Central memory CD4-positive, alpha-beta T cell (primary cell): ENCODE measurements around the gene ZNF460.
A peak's percentile ranks its signal among the peaks of the same experiment; 100 is the strongest.
"Not testable (repeated sequence)": the region's sequence is repeated elsewhere in the genome, so short reads cannot be mapped to it uniquely, and the experiment has no call there.

ENCODE experiments used
- DNase-seq: peaks from one replicate; pipeline ENCODE4 v3.0.0; 2022
- total RNA-seq, 3 experiments: gene quantifications; one replicate each; lab custom pipeline; 2026; lab: John Stamatoyannopoulos, UW

ZNF460 gene
- total RNA-seq = 85.4 to 172 (median 121) reads per million in 3 experiments

DNA sequence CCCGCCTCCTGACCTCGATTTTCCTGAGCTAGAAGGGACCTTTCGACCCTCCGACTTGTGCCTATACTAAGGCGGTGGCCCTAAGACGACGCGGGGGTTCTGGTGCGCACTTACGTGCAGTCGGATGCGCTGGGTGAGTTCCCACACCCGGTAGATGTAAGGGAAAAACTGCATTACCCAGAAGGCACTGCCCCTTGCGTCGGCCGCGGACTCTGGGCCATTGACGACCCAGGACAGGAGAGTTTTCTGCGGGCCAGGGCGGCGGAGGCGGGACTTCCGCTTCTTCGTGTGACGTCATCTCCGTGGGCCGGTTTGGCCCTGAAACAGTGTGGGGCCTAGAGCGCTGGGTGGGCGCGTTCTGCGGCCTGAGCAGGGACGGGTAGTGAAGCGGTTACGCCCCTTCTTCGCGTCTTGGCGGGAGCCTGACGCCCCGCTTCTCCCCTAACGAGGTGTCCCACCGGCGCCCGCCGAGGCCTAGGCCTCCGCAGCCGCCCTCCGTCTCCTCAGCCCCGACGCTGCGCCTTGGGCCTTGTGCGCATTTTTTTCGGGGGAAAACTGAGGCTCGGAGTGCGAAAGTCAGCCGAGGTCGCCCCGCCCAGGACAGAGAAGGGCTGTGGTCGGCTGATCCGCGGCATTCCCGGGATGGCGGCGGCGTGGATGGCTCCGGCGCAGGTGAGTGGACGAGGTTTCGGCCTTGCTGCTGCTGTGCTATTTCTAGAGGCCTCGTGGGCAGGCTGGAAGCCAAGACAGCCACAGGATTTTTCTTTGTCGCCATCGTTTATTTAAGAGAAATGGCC is at the start of gene ZNF460:
TSS of gene ZNF460 (plus strand) at position 321 of the 797 bp plus-strand sequence. CDS start at position 643, 322 bp downstream.
- peak; percentile 95 for DNase-seq

DNA sequence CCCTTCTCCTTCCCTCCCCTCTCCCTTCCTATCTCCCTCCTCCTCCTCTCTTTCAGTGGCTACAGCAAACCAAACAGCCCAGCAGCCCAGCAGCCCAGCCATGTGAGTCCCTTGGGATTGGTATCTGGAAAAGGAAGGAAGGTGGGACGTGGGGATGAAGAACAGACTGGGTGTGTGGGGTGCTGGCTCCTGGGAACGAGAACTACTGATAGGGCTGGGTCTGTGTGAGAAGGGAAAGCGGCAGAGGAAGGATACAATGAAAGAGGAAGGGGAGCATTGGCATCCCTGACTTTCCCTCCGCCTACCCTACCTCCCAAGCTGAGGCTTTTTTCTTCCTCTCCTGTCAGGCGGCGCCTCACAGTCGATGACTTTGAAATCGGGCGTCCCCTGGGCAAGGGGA is 48.6 kb upstream of the ZNF460 start:
- DNase-seq = no peak

DNA sequence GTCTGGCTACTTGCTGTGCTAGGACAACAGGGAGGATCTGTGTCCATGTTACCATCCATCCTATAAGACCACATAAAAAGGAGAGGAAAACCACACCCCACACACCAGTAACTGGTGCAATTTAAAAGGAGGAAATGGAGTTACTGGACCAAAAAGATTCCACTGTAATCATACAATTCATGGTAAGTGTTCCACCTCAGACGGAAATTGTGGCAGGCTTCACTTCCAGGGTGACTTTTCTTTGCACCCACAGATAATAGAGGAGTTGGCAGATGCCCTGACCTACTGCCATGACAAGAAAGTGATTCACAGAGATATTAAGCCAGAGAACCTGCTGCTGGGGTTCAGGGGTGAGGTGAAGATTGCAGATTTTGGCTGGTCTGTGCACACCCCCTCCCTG is 47.1 kb upstream of the ZNF460 start:
- no peak for DNase-seq

DNA sequence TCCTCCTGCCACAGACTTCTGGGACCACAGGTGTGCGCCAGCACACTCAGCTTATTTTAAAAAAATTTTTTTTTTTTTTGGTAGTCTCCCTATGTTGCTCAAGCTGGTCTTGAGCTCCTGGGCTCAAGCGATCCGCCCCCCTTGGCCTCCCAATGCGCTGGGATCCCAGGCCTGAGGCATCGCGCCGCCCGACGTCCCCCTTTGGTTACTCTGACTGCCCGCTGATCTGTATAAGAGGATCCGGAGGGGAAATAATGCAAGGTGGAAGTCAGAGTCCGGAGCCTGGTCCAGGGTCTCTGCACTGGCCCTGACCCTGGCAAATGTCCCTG is 40.3 kb upstream of the ZNF460 start:
- no peak for DNase-seq

DNA sequence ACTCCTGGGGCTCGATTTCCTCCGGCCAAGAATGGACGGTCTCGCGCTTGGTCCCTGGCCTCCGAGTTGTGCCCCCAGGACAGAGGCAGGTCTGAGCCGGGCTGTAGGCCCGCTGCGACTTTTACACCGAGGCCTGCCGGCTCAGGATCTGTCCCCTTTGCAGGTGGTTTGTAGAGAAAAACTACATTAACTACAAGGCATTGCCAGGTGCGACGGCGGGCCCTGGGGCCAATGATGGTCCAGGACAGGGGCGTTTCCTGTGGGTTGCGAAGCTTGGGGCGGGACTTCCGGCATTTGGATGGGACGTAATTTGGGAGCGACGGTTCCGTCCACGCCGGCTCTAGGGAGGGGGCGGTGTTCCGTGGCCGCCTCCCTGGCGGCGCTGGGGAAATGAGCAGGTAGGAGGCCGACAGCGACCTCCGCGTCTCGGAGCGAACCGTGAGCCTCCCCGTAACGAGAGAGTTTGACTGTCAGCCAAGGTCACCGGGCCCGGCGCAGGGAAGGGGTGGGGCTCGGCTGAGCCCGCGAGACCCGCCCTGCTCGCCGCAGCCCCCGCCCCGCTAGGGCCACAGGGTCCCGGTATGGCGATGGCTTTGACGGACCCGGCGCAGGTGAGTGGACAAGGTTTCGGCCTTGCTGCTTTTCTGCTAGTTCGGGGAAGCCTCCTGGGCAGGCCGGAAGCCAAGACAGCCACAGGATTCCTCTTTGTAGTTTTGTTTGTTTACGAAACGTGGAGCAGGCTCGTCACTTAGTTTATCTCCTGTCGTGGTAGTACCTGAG is 39.8 kb upstream of the ZNF460 start, which contains the start of gene ZNF805:
TSS of gene ZNF805 (plus strand) at position 322 of the 780 bp plus-strand sequence. CDS start at position 582, 260 bp downstream.
- peak; percentile 95 for DNase-seq

DNA sequence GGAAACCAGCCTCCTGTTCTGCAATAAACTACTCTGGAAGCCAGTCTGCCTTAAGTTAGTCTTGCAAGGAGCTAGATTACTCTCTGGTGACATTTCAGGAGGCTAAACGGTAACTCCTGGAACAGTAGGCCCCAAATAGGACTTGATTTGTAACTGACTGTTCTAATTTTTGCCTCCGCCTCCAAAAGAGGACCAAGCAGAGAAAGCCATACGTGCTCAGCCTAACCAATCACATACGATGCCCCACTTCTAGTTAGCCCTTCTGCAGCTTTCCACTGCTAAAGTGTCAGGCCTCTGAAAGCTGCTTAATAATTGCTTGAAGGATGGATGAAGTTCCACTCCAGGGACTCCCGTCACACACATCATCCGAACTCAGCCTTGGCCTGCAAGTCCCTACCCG is 39.1 kb upstream of the ZNF460 start:
- DNase-seq = no peak

DNA sequence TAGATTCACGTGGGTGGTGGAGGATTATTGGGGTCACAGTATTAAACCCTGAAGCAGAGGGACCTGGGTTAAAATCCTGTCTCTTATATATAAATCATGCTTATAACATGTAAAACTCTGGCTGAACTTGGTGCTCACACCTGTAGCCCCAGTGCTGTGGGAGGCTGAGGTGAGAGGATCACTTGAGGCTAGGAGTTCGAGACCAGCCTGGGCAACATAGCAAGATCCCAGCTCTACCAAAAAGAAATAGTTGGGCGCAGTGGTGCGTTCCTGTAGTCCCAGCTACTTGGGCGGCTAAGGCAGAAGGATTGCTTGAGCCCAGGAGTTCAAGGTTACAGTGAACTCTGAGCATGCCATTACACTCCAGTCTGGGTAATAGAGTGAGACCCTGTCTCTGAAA is 37.5 kb upstream of the ZNF460 start:
- no peak for DNase-seq

DNA sequence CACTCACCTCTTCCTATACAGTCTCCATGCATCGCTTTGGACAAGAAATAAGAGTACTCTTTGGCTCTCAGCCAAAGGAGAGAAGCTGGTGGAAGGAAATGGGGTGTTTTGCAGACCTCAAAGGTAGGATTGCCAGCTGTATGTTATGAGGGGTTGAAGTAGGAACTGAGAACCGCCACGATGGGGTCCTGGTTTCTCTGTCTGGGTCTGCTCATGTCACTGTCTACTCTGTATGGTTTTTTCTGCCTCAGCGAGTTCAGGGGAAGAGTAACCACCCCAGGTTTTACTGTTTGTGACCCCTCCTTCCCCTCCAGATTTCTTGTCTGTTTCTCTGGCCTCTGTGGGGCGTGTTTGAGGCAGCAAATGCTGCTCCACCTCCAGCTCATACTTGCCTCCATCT is 35.8 kb upstream of the ZNF460 start:
- no peak for DNase-seq

DNA sequence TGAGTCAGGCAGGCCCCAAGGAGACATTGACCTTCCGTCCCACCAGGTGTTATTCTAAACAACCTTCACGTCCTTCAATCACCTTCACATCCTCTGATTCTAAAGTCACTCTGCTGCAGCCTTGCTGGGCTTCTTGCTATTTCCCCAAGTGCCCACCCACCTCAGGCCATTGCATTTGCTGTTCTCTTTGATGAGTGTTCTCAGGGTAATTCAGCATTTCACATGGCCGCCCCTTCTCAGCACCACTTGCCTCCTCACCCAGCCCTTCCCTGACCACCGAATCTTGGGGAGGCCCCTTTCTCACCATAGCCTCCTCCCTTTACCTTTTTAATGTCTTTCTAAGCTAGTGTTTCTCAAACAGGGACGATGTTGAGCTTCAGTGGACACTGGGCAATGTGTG is 35.2 kb upstream of the ZNF460 start:
- no peak for DNase-seq

DNA sequence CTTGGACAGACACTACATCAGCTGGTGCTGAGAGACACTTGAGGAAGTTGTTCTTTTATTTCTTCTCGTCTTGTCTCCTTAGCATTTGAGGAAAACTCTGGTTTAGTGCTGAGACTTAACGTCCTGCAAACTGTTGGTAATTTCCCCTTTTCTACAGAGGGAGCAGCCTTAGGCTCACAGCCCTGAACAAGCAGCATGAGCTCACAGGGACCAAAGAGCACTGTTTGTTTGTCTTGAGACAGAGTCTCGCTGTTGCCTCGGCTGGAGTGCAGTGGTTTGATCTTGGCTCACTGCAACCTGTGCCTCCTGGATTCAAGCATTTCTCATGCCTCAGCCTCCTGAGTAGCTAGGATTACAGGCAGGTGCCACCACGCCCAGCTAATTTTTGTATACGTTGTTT is 34.3 kb upstream of the ZNF460 start:
- DNase-seq = no peak

DNA sequence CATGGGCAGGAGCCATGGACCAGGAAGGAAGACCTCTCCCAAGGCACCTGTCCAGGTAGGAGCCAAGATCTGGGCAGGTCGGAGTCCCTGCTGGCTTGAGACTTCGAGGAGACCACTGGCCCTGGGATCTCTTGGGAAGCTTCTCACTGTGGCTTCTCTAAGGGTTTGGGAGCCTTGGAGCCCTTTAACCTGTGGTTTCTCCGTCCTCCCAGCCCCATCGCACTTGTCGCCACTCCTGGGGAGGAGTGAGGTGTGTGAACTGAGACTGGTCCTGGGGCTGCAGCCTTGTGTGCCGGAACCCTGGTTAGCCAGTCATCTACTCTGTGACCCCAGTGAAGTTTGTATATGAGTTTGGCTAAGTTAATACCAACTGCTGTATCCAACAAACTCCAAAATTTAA is 31.6 kb upstream of the ZNF460 start:
- DNase-seq = no peak

DNA sequence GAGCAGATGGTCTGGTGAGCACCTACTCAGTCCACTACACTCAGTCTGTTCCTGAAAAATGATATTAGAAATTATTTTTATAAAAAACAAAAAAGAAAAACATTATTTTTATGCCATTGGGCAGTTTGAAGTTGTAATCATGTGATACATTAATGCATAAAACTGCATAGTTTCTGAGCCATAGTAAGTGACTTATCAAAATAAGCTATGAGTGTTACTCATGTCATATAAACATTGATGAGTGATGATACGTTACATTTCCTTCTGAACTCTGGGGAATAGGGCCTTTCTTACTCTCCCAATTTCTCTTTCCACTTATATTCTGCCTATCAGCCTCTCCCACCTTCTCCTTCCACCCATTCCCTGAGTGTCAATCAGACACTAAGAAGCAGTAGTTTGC is 31.0 kb upstream of the ZNF460 start:
- DNase-seq = no peak

DNA sequence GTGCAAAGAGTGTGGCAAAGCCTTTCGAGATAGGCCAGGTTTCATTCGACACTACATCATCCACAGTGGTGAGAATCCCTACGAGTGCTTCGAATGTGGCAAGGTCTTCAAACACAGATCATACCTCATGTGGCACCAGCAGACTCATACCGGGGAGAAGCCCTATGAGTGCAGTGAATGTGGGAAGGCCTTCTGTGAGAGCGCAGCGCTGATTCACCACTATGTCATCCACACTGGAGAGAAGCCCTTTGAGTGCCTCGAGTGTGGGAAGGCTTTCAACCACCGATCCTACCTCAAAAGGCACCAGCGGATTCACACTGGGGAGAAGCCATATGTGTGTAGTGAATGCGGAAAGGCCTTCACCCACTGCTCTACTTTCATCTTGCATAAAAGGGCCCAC is 26.5 kb upstream of the ZNF460 start:
- not testable (repeated sequence) for DNase-seq

DNA sequence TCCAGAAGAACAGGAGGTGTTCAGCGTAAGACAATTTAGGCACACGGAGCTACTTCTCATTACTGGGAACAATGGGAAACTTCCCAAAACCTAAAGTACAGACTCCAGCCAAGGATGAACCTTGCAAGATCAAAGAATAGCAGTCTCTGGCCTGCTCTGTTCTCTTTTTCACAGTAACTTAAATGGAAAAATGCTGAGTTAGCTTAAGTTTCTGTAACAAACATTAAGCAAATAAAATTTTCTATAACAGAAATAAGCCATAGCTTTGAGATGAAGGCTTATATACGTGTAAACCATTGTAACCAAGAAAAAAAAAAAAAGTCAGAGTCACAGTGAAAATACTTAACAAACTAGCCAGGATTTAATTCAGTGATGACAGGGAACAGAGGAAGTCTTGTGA is 18.2 kb upstream of the ZNF460 start:
- DNase-seq = no peak

DNA sequence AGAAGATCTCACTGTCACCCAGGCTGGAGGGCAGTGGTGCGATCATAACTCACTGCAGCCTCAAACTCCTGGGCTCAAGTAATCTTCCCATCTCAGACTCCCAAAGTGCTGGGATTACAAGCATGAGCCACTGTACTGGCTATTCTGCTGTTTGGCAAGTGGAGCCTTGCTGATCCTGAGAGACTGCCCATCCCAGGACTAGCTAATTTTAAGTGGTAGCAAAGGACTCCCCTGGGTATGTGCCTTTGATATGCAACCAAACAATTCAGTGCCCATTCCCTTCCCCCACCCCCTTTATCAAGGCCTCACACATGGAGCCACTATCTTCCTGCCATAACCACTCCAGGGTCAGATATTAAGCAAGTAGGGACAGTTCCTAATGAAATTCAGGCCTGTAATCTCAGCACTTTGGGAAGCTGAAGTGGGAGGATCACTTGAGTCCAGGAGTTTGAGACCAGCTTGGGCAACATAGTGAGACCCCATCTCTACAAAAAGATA is 17.0 kb upstream of the ZNF460 start:
- DNase-seq = no peak

DNA sequence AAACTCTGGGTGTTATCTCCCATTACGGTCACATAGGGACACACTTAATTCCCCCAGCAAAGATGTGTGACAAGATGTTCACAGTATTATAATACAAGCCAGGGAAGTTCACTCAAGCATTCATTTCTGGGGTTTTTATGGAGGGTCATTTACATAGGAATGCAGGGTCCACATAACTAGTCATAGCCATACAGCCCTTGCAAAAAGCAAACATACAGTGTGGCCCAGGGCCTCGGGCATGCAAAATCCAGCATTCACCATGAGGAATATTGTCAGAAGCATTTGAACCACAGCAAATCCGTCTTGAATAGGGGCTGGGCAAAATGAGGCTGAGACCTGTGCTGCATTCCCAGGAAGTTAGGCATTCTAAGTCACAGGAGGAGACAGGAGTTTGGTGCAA is 13.0 kb upstream of the ZNF460 start:
- no peak for DNase-seq

DNA sequence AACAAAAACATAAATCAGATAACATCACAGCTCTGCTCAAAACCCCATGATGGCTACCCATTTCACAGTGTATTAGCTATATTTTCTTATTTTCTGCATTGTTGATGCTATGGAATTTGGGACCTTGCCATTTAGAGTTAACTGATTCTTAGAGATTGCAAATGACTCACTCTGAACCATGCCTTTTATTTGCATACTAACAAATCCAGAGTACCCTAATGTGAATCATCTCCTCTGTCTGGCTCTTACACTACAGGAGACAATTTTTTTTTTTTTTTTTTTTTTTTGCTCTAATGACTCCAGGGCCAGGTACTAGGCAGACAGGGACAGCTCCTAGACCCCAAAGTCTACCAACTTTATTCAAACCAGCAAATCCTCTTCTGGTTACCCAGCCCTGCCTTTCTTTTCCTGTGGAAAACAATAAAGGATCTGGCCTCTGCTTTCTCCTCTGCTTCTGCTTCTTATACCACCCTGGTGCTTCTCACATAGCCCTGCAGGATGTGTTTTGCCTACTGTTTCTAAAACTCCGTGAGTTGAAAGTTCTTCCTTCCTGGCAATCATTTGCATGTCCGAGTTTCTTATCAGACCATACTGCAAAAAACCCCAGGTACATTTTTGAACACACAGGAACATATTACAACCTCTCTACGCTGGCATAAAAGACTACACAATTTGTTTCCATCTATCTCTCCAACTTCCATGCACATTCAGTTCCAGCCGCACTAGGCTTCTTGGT is 10.6 kb upstream of the ZNF460 start:
- DNase-seq = no peak

DNA sequence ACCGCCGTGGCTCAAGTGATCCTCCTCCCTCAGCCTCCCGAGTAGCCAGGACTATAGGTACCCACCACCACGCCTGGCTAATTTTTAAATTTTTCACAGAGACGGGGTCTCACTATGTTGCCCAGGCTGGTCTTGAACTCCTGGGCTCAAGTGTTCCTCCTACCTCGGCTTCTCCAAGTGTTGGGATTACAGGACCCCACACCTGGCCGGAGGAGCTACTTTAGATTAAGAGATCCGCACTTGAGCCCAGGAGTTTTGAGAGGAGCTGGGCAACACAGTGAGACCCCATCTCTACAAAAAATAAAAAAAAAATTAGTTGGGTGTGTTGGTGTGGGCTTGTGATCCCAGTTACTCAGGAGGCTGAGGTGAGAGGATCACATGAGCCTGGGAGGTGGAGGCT is 9.0 kb upstream of the ZNF460 start:
- DNase-seq = no peak

DNA sequence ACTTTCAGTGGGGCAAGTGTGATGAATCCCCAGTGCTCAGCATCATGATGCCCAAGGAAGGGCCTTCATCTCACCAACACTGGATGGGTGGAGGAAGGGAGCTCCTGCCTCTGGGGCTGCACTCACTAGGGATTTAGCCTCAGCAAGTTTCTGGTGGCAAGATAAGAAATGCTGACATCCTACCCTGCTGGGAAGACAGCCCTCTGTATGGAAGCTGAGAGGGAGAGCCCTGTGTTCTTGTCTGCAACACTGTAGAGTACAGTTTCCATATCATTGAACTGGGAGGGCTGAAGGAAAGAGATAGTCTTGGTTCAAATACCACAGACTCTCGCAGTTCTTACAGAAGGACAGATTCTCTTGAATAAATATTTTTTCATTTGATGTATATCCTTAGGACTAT is 7.3 kb upstream of the ZNF460 start:
- no peak for DNase-seq

DNA sequence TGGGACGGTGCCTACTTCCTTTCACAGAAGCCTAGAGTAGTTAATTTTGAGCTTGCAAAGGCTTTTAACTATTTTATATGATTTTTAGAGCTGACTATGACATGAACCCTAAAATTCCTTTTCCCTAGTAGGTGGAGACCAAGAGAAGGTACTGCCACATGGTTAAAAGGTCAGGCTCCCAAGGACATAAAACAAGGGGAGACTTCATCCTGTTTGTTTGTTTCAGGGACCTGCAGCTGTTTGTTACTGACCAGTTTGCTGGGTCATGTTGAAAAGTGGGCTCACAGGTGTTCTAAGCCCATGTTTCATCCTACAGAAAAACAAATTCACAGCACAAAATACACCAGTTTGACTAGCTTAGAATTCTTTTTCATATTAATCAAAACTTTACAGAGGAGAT is 3.9 kb upstream of the ZNF460 start:
- no peak for DNase-seq

DNA sequence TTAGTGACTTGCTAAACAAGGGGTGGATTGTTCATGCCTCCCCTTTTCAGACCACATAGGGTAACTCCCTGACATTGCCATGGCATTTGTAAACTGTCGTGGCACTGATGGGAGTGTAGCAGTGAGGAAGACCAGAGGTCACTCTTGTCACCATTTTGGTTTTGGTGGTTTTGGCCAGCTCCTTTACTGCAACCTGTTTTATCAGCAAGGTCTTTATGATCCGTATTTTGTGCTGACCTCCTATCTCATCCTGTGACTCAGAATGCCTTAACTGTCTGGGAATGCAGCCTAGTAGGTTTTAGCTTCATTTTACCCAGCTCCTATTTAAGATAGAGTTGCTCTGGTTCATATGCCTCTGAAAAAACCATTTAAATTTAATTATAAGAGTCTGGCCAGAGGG is 1.8 kb upstream of the ZNF460 start:
- DNase-seq = not testable (repeated sequence)

DNA sequence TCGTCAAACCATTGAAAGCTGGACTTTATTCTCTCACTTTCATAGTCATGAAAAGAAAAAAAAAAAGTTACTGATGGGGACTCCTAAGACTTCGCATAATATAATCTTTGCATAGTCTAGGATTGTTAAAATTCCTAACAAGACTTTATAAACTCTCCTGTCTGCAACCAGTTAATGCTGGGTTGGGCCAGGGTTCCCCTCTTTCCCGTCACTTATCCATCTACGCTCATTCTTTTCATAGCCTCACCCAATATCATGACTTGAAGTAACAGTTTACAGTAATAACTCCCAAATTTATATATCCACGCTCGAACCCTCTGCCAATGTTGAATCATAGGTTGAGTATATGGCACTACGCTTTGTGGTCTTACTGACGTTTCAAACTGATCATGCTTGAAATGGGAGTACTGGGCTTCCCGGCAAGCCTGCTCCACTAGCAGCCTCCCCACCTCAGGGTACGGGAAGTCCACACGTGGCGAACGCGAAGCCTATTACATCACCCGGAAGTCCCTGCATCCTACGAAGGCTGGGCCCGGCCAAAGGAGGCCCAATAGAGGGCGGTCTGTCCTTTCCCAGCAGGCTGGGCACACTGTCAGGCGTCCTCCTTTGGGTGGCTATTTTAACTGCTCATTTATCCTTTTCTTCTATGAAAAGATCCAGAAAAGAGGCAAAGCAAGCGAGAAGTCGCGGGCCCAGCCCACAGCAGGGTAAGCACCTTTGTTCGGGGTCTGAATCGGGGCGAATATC is 694 bp upstream of the ZNF460 start:
- DNase-seq = peak; percentile 74
